ENCODE data around the gene PRG3.

PRG3 gene

GRCh38 chr11:57386178-57386940, 5.4 kb upstream of the PRG3 start:
- H3K27ac ChIP-seq, result no peak overlapping the region
- no peak for TF ChIP-seq CTCF (conservative IDR thresholded peaks at IDR 0.05)

GRCh38 chr11:57379732-57380131, 1.2 kb downstream of the PRG3 start:
- no peak overlapping the region for H3K27ac ChIP-seq
- no peak for TF ChIP-seq CTCF (conservative IDR thresholded peaks at IDR 0.05)

- no peak for TF ChIP-seq CTCF (conservative IDR thresholded peaks at IDR 0.05)
- H3K27ac ChIP-seq, result no peak overlapping the region
Observed at GRCh38 chr11:57378186-57378585, 2.8 kb downstream of the PRG3 start.

GRCh38 chr11:57377107-57377506, 3.8 kb downstream of the PRG3 start:
- no peak overlapping the region for H3K27ac ChIP-seq
- no peak for TF ChIP-seq CTCF (conservative IDR thresholded peaks at IDR 0.05)

- H3K27ac ChIP-seq, result no peak overlapping the region
- no peak for TF ChIP-seq CTCF (conservative IDR thresholded peaks at IDR 0.05)
Observed at GRCh38 chr11:57376095-57377090, 4.6 kb downstream of the PRG3 start.

- no peak for TF ChIP-seq CTCF (conservative IDR thresholded peaks at IDR 0.05)
- no peak overlapping the region for H3K27ac ChIP-seq
Observed at GRCh38 chr11:57375490-57375889, 5.5 kb downstream of the PRG3 start.

GRCh38 chr11:57374966-57375365, 6.0 kb downstream of the PRG3 start:
- H3K27ac ChIP-seq, result no peak overlapping the region
- no peak for TF ChIP-seq CTCF (conservative IDR thresholded peaks at IDR 0.05)

Data from VCaP (cell line).